Endothelial cell of umbilical vein (primary cell): Measurements from ENCODE around the gene TRIM34.
"Not testable (repeated sequence)": the region's sequence is repeated elsewhere in the genome, so short reads cannot be mapped to it uniquely, and the experiment has no call there.

Experiments
- EZH2 ChIP-seq: IDR thresholded peaks from 2 replicates; pipeline ENCODE4 v1.6.1; 2012; ENCODE audit warnings: borderline replicate concordance, low read depth, mild to moderate bottlenecking, moderate library complexity, low read length, inconsistent platforms; ENCODE audit not compliant: severe bottlenecking
- JUN ChIP-seq: IDR thresholded peaks from 2 replicates; pipeline ENCODE4 v1.6.1; 2011; ENCODE audit warnings: borderline replicate concordance, low read depth; ENCODE audit not compliant: insufficient read length, insufficient read depth
- POLR2A ChIP-seq: IDR thresholded peaks from 2 replicates; pipeline ENCODE4 v1.6.1; 2012; ENCODE audit warnings: low read depth, mild to moderate bottlenecking, control low read depth, low read length
- POLR2AphosphoS5 ChIP-seq: IDR thresholded peaks from 2 replicates; pipeline ENCODE4 v1.6.1; 2012; ENCODE audit warnings: low read depth, mild to moderate bottlenecking, control low read depth, low read length, moderate library complexity; ENCODE audit not compliant: insufficient read depth
- TF ChIP-seq, protein P1 (sequence below), 2 donors: IDR thresholded peaks; 1 replicate in 1 of 2; 2 replicates in 1 of 2; pipeline ENCODE4 v1.5.1; 2011; ENCODE audit warnings: low read length in 2 of 2, mild to moderate bottlenecking in 2 of 2, moderate library complexity in 2 of 2, control low read depth in 1 of 2, inconsistent platforms in 1 of 2, low read depth in 1 of 2; ENCODE audit not compliant: insufficient read depth in 1 of 2; ENCODE audit errors: extremely low read depth in 1 of 2

DNA sequence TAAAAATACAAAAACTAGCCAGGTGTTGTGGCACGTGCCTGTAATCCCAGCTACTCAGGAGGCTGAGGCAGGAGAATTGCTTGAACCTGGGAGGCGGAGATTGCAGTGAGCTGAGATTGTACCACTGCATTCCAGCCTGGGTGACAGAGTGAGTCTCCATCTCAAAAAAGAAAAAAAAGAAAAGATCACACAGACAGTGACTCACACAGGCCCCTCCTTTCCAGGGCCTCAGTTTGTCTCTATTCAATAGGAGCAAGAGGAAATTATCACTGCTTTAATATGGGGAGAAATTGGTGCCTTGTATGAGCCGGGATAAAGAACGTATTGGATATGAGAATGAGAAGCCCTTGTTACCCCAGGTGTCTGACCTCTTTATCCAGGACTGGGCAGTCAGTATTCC lies 22.0 kb upstream of the TRIM34 start:
- TF ChIP-seq JUN, POLR2A, EZH2, POLR2AphosphoS5: not testable (repeated sequence)
- TF ChIP-seq, protein P1, sequence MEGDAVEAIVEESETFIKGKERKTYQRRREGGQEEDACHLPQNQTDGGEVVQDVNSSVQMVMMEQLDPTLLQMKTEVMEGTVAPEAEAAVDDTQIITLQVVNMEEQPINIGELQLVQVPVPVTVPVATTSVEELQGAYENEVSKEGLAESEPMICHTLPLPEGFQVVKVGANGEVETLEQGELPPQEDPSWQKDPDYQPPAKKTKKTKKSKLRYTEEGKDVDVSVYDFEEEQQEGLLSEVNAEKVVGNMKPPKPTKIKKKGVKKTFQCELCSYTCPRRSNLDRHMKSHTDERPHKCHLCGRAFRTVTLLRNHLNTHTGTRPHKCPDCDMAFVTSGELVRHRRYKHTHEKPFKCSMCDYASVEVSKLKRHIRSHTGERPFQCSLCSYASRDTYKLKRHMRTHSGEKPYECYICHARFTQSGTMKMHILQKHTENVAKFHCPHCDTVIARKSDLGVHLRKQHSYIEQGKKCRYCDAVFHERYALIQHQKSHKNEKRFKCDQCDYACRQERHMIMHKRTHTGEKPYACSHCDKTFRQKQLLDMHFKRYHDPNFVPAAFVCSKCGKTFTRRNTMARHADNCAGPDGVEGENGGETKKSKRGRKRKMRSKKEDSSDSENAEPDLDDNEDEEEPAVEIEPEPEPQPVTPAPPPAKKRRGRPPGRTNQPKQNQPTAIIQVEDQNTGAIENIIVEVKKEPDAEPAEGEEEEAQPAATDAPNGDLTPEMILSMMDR (IDR thresholded peaks at IDR 0.05; ENCODE audit: extremely low read depth in 1 of 2, insufficient read depth in 1 of 2, low read depth in 1 of 2, low read length in 2 of 2), result not testable (repeated sequence)
